Heart left ventricle (tissue), 16 donors: ENCODE measurements around the gene CCDC88B. TPM values are rescaled to one million over a fixed set of nuclear protein-coding genes. Genes with fewer than 3 reads are reported as not detected.

Experiments
- ATAC-seq, 4 donors: fragments of 200-7000 bp; cut with Tn5 transposase; one replicate each; pipeline ENCODE4 v1.9.1; 2020 to 2022; ENCODE audit warnings: moderate library complexity in 4 of 4, mild to moderate bottlenecking in 3 of 4, moderate number of reproducible peaks in 1 of 4
- DNase-seq, 5 donors: peaks; one replicate each; pipeline ENCODE4 v3.0.0-alpha.2; 2020
- H3K27ac ChIP-seq, 12 donors: fragments of 200-600 bp; sonication (generic) in 4 of 12; one replicate each; pipeline versions ENCODE4 v1.5.0 to v1.8.0; 2016 to 2022; ENCODE audit warnings: mild to moderate bottlenecking in 2 of 12
- H3K27me3 ChIP-seq, 9 donors: fragments of 200-600 bp; sonication (generic) in 2 of 9; one replicate each; pipeline versions ENCODE4 v1.5.1 to v1.8.0; 2016 to 2022; ENCODE audit warnings: mild to moderate bottlenecking in 3 of 9
- H3K36me3 ChIP-seq, 9 donors: fragments of 200-600 bp; sonication (generic) in 2 of 9; one replicate each; pipeline versions ENCODE4 v1.5.0 to v1.8.0; 2018 to 2022; ENCODE audit warnings: mild to moderate bottlenecking in 2 of 9
- H3K4me1 ChIP-seq, 12 donors: fragments of 200-600 bp; sonication (generic) in 4 of 12; one replicate each; pipeline versions ENCODE4 v1.5.0 to v1.8.0; 2016 to 2022; ENCODE audit warnings: mild to moderate bottlenecking in 3 of 12
- H3K4me3 ChIP-seq, 12 donors: fragments of 200-600 bp; sonication (generic) in 4 of 12; one replicate each; pipeline versions ENCODE4 v1.5.0 to v1.8.0; 2017 to 2022; ENCODE audit warnings: mild to moderate bottlenecking in 9 of 12, moderate library complexity in 4 of 12
- H3K9me3 ChIP-seq, 12 donors: fragments of 200-600 bp; sonication (generic) in 4 of 12; one replicate each; pipeline versions ENCODE4 v1.5.0 to v1.8.0; 2016 to 2022; ENCODE audit warnings: mild to moderate bottlenecking in 1 of 12
- CTCF ChIP-seq, 12 donors: fragments of 200-600 bp; sonication (generic) in 4 of 12; IDR thresholded peaks; one replicate each; pipeline versions ENCODE4 v1.5.0 to v1.8.0; 2018 to 2022; ENCODE audit warnings: antibody characterized with exemption in 12 of 12, mild to moderate bottlenecking in 5 of 12
- POLR2A ChIP-seq, 2 donors: fragments of 450-650 bp; IDR thresholded peaks; one replicate each; pipeline ENCODE4 v1.6.1; 2017; ENCODE audit warnings: antibody characterized with exemption in 2 of 2, mild to moderate bottlenecking in 2 of 2, moderate library complexity in 2 of 2
- WGBS, 4 donors: extraction: QIAGEN DNeasy Blood & Tissue Kit in 2 of 4; methylation state at CpG; one replicate each; pipeline versions ENCODE4 v1.1.5 to v1.1.7; 2013 to 2018; 5-methylcytosine and 5-hydroxymethylcytosine counted together
- intact Hi-C, 10 donors: fragments of 100-400 bp; cut with DNase I; formaldehyde crosslinking; loops; one replicate each; pipeline versions ENCODE4 v1.11.1 to v1.14.2; 2022
- polyA plus RNA-seq, 2 donors: library from polyadenylated mRNA; stranded (reverse); fragments of 200-250 nt; gene quantifications; one replicate each; pipeline ENCODE4 v1.2.3, GENCODE V29; 2013
- total RNA-seq, 9 donors: library from RNA; depleted of rRNA in 2 of 9; stranded (reverse); fragments of >200 nt in 2 of 9; fragmentation: NEBNext Ultra II Directional in 3 of 9; extraction: Animal tissue kit (Norgen Biotek cat#: 25700) in 3 of 9; gene quantifications; one replicate each; pipeline versions ENCODE4 v1.1.0 to v1.2.4, GENCODE V29; 2016 to 2023
- donor health status: ischemic (EF 13 %, LVEDD 7.1; RV severe dilation, severe dysfunction).
- donor health status: healthy with polysubstance abuse.
- donor health status: DM: no; HTN: yes; CAD: no.
- donor health status: DM: no; HTN: no; CAD: no.
- donor health status: ischemic (EF 25% LVEDD 6.9; RV normal size, moderate dysfunction).
- donor health status: ischemic (EF 25% LVEDD 5.7; RV mildly dilated, moderate dysfunction).
- donor health status: healthy.
- donor health status: DM: yes; HTN: yes; CAD: no.
- donor health status: ischemic (EF 35%, LVEDD 5.7; RV mildly dilated, moderate dysfunction).
- donor health status: nonischemic (EF 11% LVEDD 7.7; RV severe dilation, severe dysfunction).
- donor health status: DM: yes; HTN: yes; CAD: no.
- donor health status: PGD.
- donor health status: ischemic (EF 29% LVEDD 5.4; RV normal size, mild dysfunction).
- donor health status: nonischemic (EF 23%, LVEDD 6.1; RV moderate dilation, normal function).

The CCDC88B gene
- total and polyA plus RNA-seq, 11 donors = 4.1 to 24.0 (median 8.1) TPM

- TF ChIP-seq CTCF (IDR thresholded peaks at IDR 0.05) (no peak), POLR2A (IDR thresholded peaks at IDR 0.05) (no peak)
- Histone ChIP-seq H3K27me3 (no peaks in the 10 kb centered on the region), H3K9me3 (no peaks in the 10 kb centered on the region), H3K36me3 (no peaks in the 10 kb centered on the region), H3K4me3 (no peak overlapping the region), H3K27ac (no peak overlapping the region), H3K4me1 (peaks cover 0 to 22% (median 6%) of the 10 kb centered on the region in 12 donors)
- intact Hi-C loops = loop anchor here in 1 of 10 donors (5.0 kb wide), 1 partner anchor 266 kb away; no protein-coding TSS in a partner anchor
- WGBS, 4 donors = 79 to 88% (median 85%) methylated on average over 11 of the region's 11 CpGs
- no peak for ATAC-seq
- DNase-seq = no peak
Observed at GRCh38 chr11:64385945-64386704, 46.1 kb downstream of the CCDC88B start.

- Histone ChIP-seq H3K27ac (no peak overlapping the region), H3K27me3 (no peaks in the 10 kb centered on the region), H3K36me3 (no peaks in the 10 kb centered on the region), H3K9me3 (no peaks in the 10 kb centered on the region), H3K4me3 (no peak overlapping the region), H3K4me1 (peaks cover 0 to 22% (median 6%) of the 10 kb centered on the region in 12 donors)
- TF ChIP-seq POLR2A (IDR thresholded peaks at IDR 0.05) (no peak), CTCF (IDR thresholded peaks at IDR 0.05) (no peak)
- no peak for ATAC-seq
- DNase-seq = no peak
- intact Hi-C loops = loop anchor here in 1 of 10 donors (5.0 kb wide), 1 partner anchor 264 kb away; no protein-coding TSS in a partner anchor
Observed at GRCh38 chr11:64387916-64388315, 47.9 kb downstream of the CCDC88B start.

- 79 to 95% (median 87%) methylated on average over 7 to 10 of the region's 10 CpGs for WGBS, 4 donors
- intact Hi-C loops = loop anchor here in 1 of 10 donors (5.0 kb wide), 1 partner anchor 263 kb away; no protein-coding TSS in a partner anchor
- peaks cover 0 to 22% (median 6%) of the 10 kb centered on the region in 12 donors for H3K4me1 ChIP-seq
- TF ChIP-seq CTCF (IDR thresholded peaks at IDR 0.05) (no peak), POLR2A (IDR thresholded peaks at IDR 0.05) (no peak)
- no peaks in the 10 kb centered on the region for H3K27me3 ChIP-seq
- no peaks in the 10 kb centered on the region for H3K36me3 ChIP-seq
- no peaks in the 10 kb centered on the region for H3K9me3 ChIP-seq
- no peak overlapping the region for H3K4me3 ChIP-seq
- no peak overlapping the region for H3K27ac ChIP-seq
- DNase-seq (no peak), ATAC-seq (no peak)
Observed at GRCh38 chr11:64388894-64389293, 48.9 kb downstream of the CCDC88B start.

- intact Hi-C loops = loop anchor here in 1 of 10 donors (5.0 kb wide), 1 partner anchor 262 kb away; no protein-coding TSS in a partner anchor
- Histone ChIP-seq H3K4me3 (no peak overlapping the region), H3K9me3 (no peaks in the 10 kb centered on the region), H3K36me3 (no peaks in the 10 kb centered on the region), H3K27me3 (no peaks in the 10 kb centered on the region), H3K4me1 (peaks cover 0 to 17% (median 4%) of the 10 kb centered on the region in 12 donors), H3K27ac (no peak overlapping the region)
- DNase-seq (no peak), ATAC-seq (no peak)
- 95 to 100% (median 98%) methylated on average over 2 of the region's 2 CpGs for WGBS, 4 donors
- no peak for TF ChIP-seq POLR2A (IDR thresholded peaks at IDR 0.05)
- TF ChIP-seq CTCF (IDR thresholded peaks at IDR 0.05) = no peak
Observed at GRCh38 chr11:64389851-64390250, 49.8 kb downstream of the CCDC88B start.
